Epithelial cell of esophagus (primary cell): ENCODE measurements around the gene RNF130.

ENCODE experiments used
- DNase-seq: peaks from one replicate; pipeline ENCODE4 v3.0.0; 2010; ENCODE audit warnings: low read depth
- H3K4me3 ChIP-seq: 2 replicates; pipeline ENCODE4 v1.5.1; 2011; ENCODE audit warnings: mild to moderate bottlenecking, low read length, control low read depth
- CTCF ChIP-seq: IDR thresholded peaks from 2 replicates; pipeline ENCODE4 v1.5.1; 2011; ENCODE audit warnings: low read depth, mild to moderate bottlenecking, low read length, control low read depth, inconsistent platforms; ENCODE audit not compliant: insufficient read depth; ENCODE audit errors: missing control alignments

The RNF130 gene

GRCh38 chr5:180098526-180098925, 27.0 kb upstream of the RNF130 start:
- DNase-seq = no peak
- TF ChIP-seq CTCF = no peak
- no peak overlapping the region for H3K4me3 ChIP-seq

GRCh38 chr5:180097926-180098325, 26.4 kb upstream of the RNF130 start:
- no peak for DNase-seq
- no peak for TF ChIP-seq CTCF
- no peak overlapping the region for H3K4me3 ChIP-seq

- no peak for DNase-seq
- H3K4me3 ChIP-seq = no peak overlapping the region
- TF ChIP-seq CTCF = no peak
These were observed 25.8 kb upstream of the RNF130 start for GRCh38 chr5:180097163-180097894.

GRCh38 chr5:180096616-180097015, 25.1 kb upstream of the RNF130 start:
- no peak for DNase-seq
- H3K4me3 ChIP-seq = no peak overlapping the region
- TF ChIP-seq CTCF = no peak

GRCh38 chr5:180095545-180095944, 24.0 kb upstream of the RNF130 start:
- no peak for DNase-seq
- no peak for TF ChIP-seq CTCF
- no peak overlapping the region for H3K4me3 ChIP-seq

- no peak overlapping the region for H3K4me3 ChIP-seq
- no peak for DNase-seq
- TF ChIP-seq CTCF = no peak
These were observed 22.3 kb upstream of the RNF130 start for GRCh38 chr5:180093651-180094382.
